RWPE1 (cell line): ENCODE measurements around the gene FSD1.

ENCODE experiments used
- CTCF ChIA-PET: fragments of 350-600 bp; sonication (Branson Sonifier 250); formaldehyde crosslinking; extraction: SDS; loops from one replicate; lab custom pipeline; 2021; lab: Yijun Ruan, JAX
- POLR2A ChIA-PET: fragments of 400-600 bp; formaldehyde crosslinking; extraction: SDS; loops from one replicate; lab custom pipeline; 2020; ENCODE audit warnings: antibody characterized with exemption; ENCODE audit not compliant: low non-redundant PET; lab: Yijun Ruan, JAX
- DNase-seq: peaks from one replicate; pipeline ENCODE4 v3.0.0; 2012; ENCODE audit warnings: low spot score
- H3K27ac ChIP-seq: fragments of 450-650 bp; 2 replicates; pipeline ENCODE4 v1.5.1; 2017
- CTCF ChIP-seq: fragments of 450-650 bp; conservative IDR thresholded peaks from 2 replicates; pipeline ENCODE4 v1.5.1; 2017; ENCODE audit warnings: low read depth, mild to moderate bottlenecking

Gene FSD1

DNA sequence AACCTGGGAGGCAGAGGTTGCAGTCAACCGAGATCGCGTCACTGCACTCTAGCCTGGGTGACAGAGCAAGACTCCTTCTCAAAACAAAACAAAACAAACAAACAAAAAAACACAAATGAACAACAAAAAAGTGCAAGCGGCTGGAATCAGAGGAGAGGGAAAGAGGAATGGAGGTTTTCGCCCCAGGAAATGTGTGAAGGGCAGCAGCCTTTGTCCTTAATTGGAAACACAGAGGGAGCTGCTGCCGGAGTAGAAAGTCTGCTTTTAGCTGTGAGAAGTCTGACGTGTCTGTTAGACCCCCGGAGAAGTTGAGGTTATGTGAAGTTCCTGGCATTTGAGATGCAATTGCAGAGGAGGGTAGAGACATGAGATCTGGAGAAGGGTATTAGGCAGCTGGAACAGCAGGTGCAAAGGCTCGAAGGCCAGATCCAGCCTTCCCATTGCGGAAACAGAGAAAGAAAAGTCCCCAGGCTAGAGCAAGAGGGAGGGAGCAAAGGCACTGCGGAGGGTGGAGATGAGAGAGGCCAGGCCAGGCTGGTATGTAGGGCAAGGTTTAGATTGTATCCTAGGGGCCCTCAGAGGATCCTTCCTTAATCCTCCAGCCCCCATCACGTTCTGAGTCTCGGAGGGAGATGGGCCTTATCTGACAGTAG lies 2.7 kb upstream of the FSD1 start:
- no peak overlapping the region for H3K27ac ChIP-seq
- DNase-seq: no peak
- CTCF ChIA-PET: interaction anchor here (0.6 kb wide), 1 partner anchor 59 kb away, joined by 4 read pairs; no protein-coding TSS in a partner anchor
- TF ChIP-seq CTCF: no peak
- POLR2A ChIA-PET: no interaction called here

GRCh38 chr19:4302243-4302640 lies 2.2 kb upstream of the FSD1 start, which contains the start of gene TMIGD2:
Gene TMIGD2, minus strand, starts transcription at chr19:4302389. Its CDS starts 4 bp downstream, at chr19:4302385.
- H3K27ac ChIP-seq: no peak within 1 kb of the TSS

DNA sequence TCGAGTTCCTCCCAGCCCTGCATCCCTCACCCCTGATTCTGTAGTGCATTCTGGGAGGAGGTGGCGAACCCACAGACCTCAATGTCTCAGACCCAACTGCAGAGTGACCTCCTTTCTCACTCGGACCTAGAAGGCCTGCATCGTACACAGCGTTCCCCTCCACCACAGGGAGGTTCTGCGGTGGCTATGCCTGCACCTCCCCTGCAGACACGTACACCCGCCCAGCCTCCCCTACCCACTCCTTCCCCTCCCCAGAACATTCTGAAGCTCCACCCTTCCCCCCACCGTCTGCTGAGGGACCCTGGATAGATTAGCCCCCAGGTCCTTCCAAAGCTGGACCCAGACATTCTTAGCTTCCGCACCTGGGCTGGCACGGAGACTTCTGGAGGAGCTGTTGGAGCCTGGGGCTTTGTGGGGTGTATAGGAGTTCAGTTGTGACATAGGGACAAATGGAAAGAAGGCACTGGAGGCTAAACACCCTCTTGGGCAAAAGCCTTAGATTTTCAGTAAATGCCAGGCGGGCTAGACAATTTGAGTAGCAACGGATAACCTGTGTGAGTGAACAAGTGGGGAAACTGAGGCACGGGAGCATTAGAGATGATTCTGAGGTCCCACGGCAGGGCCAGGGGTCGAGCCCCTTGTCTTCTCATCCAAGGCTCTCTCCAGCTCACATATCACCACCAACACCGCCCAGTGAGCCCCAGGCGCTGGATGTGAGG lies 420 bp upstream of the FSD1 start:
- TF ChIP-seq CTCF: no peak
- POLR2A ChIA-PET: no interaction called here
- CTCF ChIA-PET: no interaction called here
- no peak for DNase-seq
- H3K27ac ChIP-seq: no peak overlapping the region

More at GRCh38 chr19:4302243-4302640, 2.2 kb upstream of the FSD1 start, which contains the start of gene TMIGD2:
- ChIA-PET POLR2A (no interaction called here), CTCF (interaction anchor here (0.6 to 0.7 kb wide), 2 partner anchors 59 to 87 kb away, joined by 4 to 5 read pairs; no protein-coding TSS in a partner anchor)
- no peak for DNase-seq
- TF ChIP-seq CTCF: no peak

GRCh38 chr19:4305257-4305612 lies 837 bp downstream of the FSD1 start:
- POLR2A ChIA-PET: no interaction called here
- no peak for TF ChIP-seq CTCF
- H3K27ac ChIP-seq: no peak overlapping the region
- CTCF ChIA-PET: interaction anchor here (1.3 kb wide), 1 partner anchor 38 kb away, joined by 6 read pairs; no protein-coding TSS in a partner anchor
- DNase-seq: no peak

GRCh38 chr19:4305659-4306058 lies 1.3 kb downstream of the FSD1 start:
- no peak for DNase-seq
- ChIA-PET CTCF (interaction anchor here (0.6 to 1.3 kb wide), 3 partner anchors 24 to 73 kb away, joined by 3 to 6 read pairs (median 3); no protein-coding TSS in a partner anchor), POLR2A (no interaction called here)
- TF ChIP-seq CTCF: no peak
- no peak overlapping the region for H3K27ac ChIP-seq
